ENCODE data around the gene ATP8B4. TPM values are rescaled to one million over a fixed set of nuclear protein-coding genes. Genes with fewer than 3 reads are reported as not detected.
A peak's percentile ranks its signal among the peaks of the same experiment; 100 is the strongest.

ATP8B4 gene
- total RNA-seq, 1 experiment from 2014 or later: 0.24 TPM

- no peak for TF ChIP-seq CTCF (IDR thresholded peaks at IDR 0.05; ENCODE audit: unreplicated experiment)
- BruUV-seq (replicated peaks): no TSS peak
- H3K27ac Mint-ChIP-seq (ENCODE audit: unreplicated experiment): no peak overlapping the region
Observed at GRCh38 chr15:50138391-50138790, 19.4 kb upstream of the ATP8B4 start.

GRCh38 chr15:50137893-50138292 is 18.9 kb upstream of the ATP8B4 start:
- Mint-ChIP-seq H3K36me3 (ENCODE audit: insufficient read depth, unreplicated experiment) (no peaks in the 10 kb centered on the region), H3K4me3 (ENCODE audit: low read depth, unreplicated experiment) (no peak overlapping the region), H3K4me1 (ENCODE audit: low read depth, unreplicated experiment) (peaks cover 8% of the 10 kb centered on the region), H3K9me3 (ENCODE audit: low read depth, unreplicated experiment) (no peaks in the 10 kb centered on the region), H3K27ac (ENCODE audit: unreplicated experiment) (no peak overlapping the region), H3K27me3 (ENCODE audit: unreplicated experiment) (no peaks in the 10 kb centered on the region)
- intact Hi-C loops (cut with micrococcal nuclease; ENCODE audit: unreplicated experiment): no loop called here
- no peak for TF ChIP-seq CTCF (IDR thresholded peaks at IDR 0.05; ENCODE audit: unreplicated experiment)
- no TSS peak for BruUV-seq (replicated peaks)
- no peak for DNase-seq
- CTCF ChIA-PET: no interaction called here

More at GRCh38 chr15:50138391-50138790, 19.4 kb upstream of the ATP8B4 start:
- intact Hi-C loops (cut with micrococcal nuclease; ENCODE audit: unreplicated experiment): no loop called here
- Mint-ChIP-seq H3K36me3 (ENCODE audit: insufficient read depth, unreplicated experiment) (no peaks in the 10 kb centered on the region), H3K27me3 (ENCODE audit: unreplicated experiment) (no peaks in the 10 kb centered on the region), H3K4me1 (ENCODE audit: low read depth, unreplicated experiment) (peaks cover 8% of the 10 kb centered on the region), H3K9me3 (ENCODE audit: low read depth, unreplicated experiment) (no peaks in the 10 kb centered on the region), H3K4me3 (ENCODE audit: low read depth, unreplicated experiment) (no peak overlapping the region)
- CTCF ChIA-PET: no interaction called here
- DNase-seq: no peak

GRCh38 chr15:50137330-50137761 is 18.3 kb upstream of the ATP8B4 start:
- no peak for TF ChIP-seq CTCF (IDR thresholded peaks at IDR 0.05; ENCODE audit: unreplicated experiment)
- Mint-ChIP-seq H3K9me3 (ENCODE audit: low read depth, unreplicated experiment) (no peaks in the 10 kb centered on the region), H3K27me3 (ENCODE audit: unreplicated experiment) (no peaks in the 10 kb centered on the region), H3K27ac (ENCODE audit: unreplicated experiment) (no peak overlapping the region), H3K36me3 (ENCODE audit: insufficient read depth, unreplicated experiment) (no peaks in the 10 kb centered on the region), H3K4me3 (ENCODE audit: low read depth, unreplicated experiment) (no peak overlapping the region), H3K4me1 (ENCODE audit: low read depth, unreplicated experiment) (peaks cover 8% of the 10 kb centered on the region)
- DNase-seq: peak; percentile 21
- BruUV-seq (replicated peaks): no TSS peak
- intact Hi-C loops (cut with micrococcal nuclease; ENCODE audit: unreplicated experiment): no loop called here
- CTCF ChIA-PET: no interaction called here

- Mint-ChIP-seq H3K4me1 (ENCODE audit: low read depth, unreplicated experiment) (peaks cover 8% of the 10 kb centered on the region), H3K4me3 (ENCODE audit: low read depth, unreplicated experiment) (no peak overlapping the region), H3K27me3 (ENCODE audit: unreplicated experiment) (no peaks in the 10 kb centered on the region), H3K27ac (ENCODE audit: unreplicated experiment) (no peak overlapping the region), H3K9me3 (ENCODE audit: low read depth, unreplicated experiment) (no peaks in the 10 kb centered on the region), H3K36me3 (ENCODE audit: insufficient read depth, unreplicated experiment) (no peaks in the 10 kb centered on the region)
- no peak for DNase-seq
- CTCF ChIA-PET: interaction anchor here (0.7 kb wide), 1 partner anchor 132 kb away, joined by 3 read pairs; no protein-coding TSS in a partner anchor
- no peak for TF ChIP-seq CTCF (IDR thresholded peaks at IDR 0.05; ENCODE audit: unreplicated experiment)
- BruUV-seq (replicated peaks): no TSS peak
- intact Hi-C loops (cut with micrococcal nuclease; ENCODE audit: unreplicated experiment): no loop called here
Observed at GRCh38 chr15:50135031-50135551, 16.1 kb upstream of the ATP8B4 start.

All from Calu3 (cell line).